Lower leg skin (tissue), 3 donors: ENCODE measurements around the gene RWDD1.

ENCODE experiments used
- CTCF ChIP-seq, 3 donors: fragments of 450-650 bp; IDR thresholded peaks; one replicate each; pipeline ENCODE4 v1.5.1; 2016; ENCODE audit warnings: antibody characterized with exemption in 3 of 3, mild to moderate bottlenecking in 3 of 3, moderate library complexity in 2 of 3
- POLR2A ChIP-seq, 2 donors: fragments of 450-650 bp; IDR thresholded peaks; one replicate each; pipeline ENCODE4 v1.6.1; 2016 to 2017; ENCODE audit warnings: antibody characterized with exemption in 2 of 2, mild to moderate bottlenecking in 1 of 2, moderate library complexity in 1 of 2

GRCh38 chr6:116543149-116543548 is 28.2 kb upstream of the RWDD1 start:
- TF ChIP-seq CTCF (IDR thresholded peaks at IDR 0.05), result no peak
- TF ChIP-seq POLR2A (IDR thresholded peaks at IDR 0.05), result no peak
